Skeletal muscle satellite cell (primary cell): ENCODE results near the gene MYL9.

Experiments used
- H3K27me3 ChIP-seq: 2 replicates; pipeline ENCODE4 v1.7.0; 2013; ENCODE audit warnings: low read length; ENCODE audit not compliant: control insufficient read depth, insufficient read depth
- H3K36me3 ChIP-seq: 2 replicates; pipeline ENCODE4 v1.7.0; 2013; ENCODE audit warnings: mild to moderate bottlenecking, control low read depth, low read length; ENCODE audit not compliant: insufficient read depth
- H3K4me1 ChIP-seq: 2 replicates; pipeline ENCODE4 v1.7.0; 2013; ENCODE audit warnings: low read length; ENCODE audit not compliant: control insufficient read depth, insufficient read depth
- H3K4me2 ChIP-seq: 2 replicates; pipeline ENCODE4 v1.7.0; 2013; ENCODE audit warnings: mild to moderate bottlenecking, low read length
- H3K4me3 ChIP-seq: 2 replicates; pipeline ENCODE4 v1.7.0; 2013; ENCODE audit warnings: low read length
- H3K9ac ChIP-seq: 2 replicates; pipeline ENCODE4 v1.7.0; 2013; ENCODE audit warnings: mild to moderate bottlenecking, low read depth, low read length, moderate library complexity
- H3K9me3 ChIP-seq: replicated peaks from 2 replicates; pipeline ENCODE4 v1.7.0; 2013; ENCODE audit warnings: mild to moderate bottlenecking, control low read depth, low read length

Gene MYL9

GRCh38 chr20:36544134-36545018, 3.1 kb downstream of the MYL9 start:
- H3K36me3 ChIP-seq = peaks cover 38% of the 10 kb centered on the region
- no peaks in the 10 kb centered on the region for H3K9me3 ChIP-seq
- peak overlapping the region; percentile 94 for H3K4me3 ChIP-seq
- H3K4me2 ChIP-seq = peak overlapping the region; percentile 97
- peak overlapping the region; percentile 99 for H3K9ac ChIP-seq
- peaks cover 37% of the 10 kb centered on the region for H3K4me1 ChIP-seq
- H3K27me3 ChIP-seq = no peaks in the 10 kb centered on the region

- peaks cover 41% of the 10 kb centered on the region for H3K36me3 ChIP-seq
These were observed 4.9 kb downstream of the MYL9 start for GRCh38 chr20:36546111-36546736.

GRCh38 chr20:36547186-36548005, 6.1 kb downstream of the MYL9 start:
- H3K36me3 ChIP-seq = peaks cover 41% of the 10 kb centered on the region

More at GRCh38 chr20:36546111-36546736, 4.9 kb downstream of the MYL9 start:
- Histone ChIP-seq H3K4me3 (no peak overlapping the region), H3K27me3 (no peaks in the 10 kb centered on the region), H3K4me1 (peaks cover 30% of the 10 kb centered on the region), H3K9ac (no peak overlapping the region), H3K4me2 (no peak overlapping the region), H3K9me3 (no peaks in the 10 kb centered on the region)

GRCh38 chr20:36548006-36548315, 6.6 kb downstream of the MYL9 start:
- Histone ChIP-seq H3K9ac (no peak overlapping the region), H3K4me1 (peaks cover 21% of the 10 kb centered on the region), H3K27me3 (no peaks in the 10 kb centered on the region), H3K4me2 (no peak overlapping the region), H3K9me3 (no peaks in the 10 kb centered on the region), H3K4me3 (no peak overlapping the region), H3K36me3 (peaks cover 41% of the 10 kb centered on the region)

More at GRCh38 chr20:36547186-36548005, 6.1 kb downstream of the MYL9 start:
- H3K9ac ChIP-seq = no peak overlapping the region
- H3K4me2 ChIP-seq = no peak overlapping the region
- no peak overlapping the region for H3K4me3 ChIP-seq
- H3K4me1 ChIP-seq = peaks cover 26% of the 10 kb centered on the region
- H3K9me3 ChIP-seq = no peaks in the 10 kb centered on the region
- H3K27me3 ChIP-seq = no peaks in the 10 kb centered on the region

- H3K9ac ChIP-seq = no peak overlapping the region
- H3K4me3 ChIP-seq = no peak overlapping the region
- H3K27me3 ChIP-seq = no peaks in the 10 kb centered on the region
- H3K9me3 ChIP-seq = no peaks in the 10 kb centered on the region
- no peak overlapping the region for H3K4me2 ChIP-seq
- peaks cover 41% of the 10 kb centered on the region for H3K36me3 ChIP-seq
- peaks cover 11% of the 10 kb centered on the region for H3K4me1 ChIP-seq
These were observed 7.6 kb downstream of the MYL9 start for GRCh38 chr20:36548704-36549627.

GRCh38 chr20:36549628-36549941, 8.3 kb downstream of the MYL9 start:
- Histone ChIP-seq H3K4me3 (no peak overlapping the region), H3K4me1 (peaks cover 4% of the 10 kb centered on the region), H3K9ac (no peak overlapping the region), H3K27me3 (no peaks in the 10 kb centered on the region), H3K9me3 (no peaks in the 10 kb centered on the region), H3K4me2 (no peak overlapping the region), H3K36me3 (peaks cover 41% of the 10 kb centered on the region)

GRCh38 chr20:36549942-36550789, 8.8 kb downstream of the MYL9 start:
- Histone ChIP-seq H3K36me3 (peaks cover 37% of the 10 kb centered on the region), H3K27me3 (no peaks in the 10 kb centered on the region), H3K9me3 (no peaks in the 10 kb centered on the region), H3K4me2 (no peak overlapping the region), H3K9ac (no peak overlapping the region), H3K4me1 (no peaks in the 10 kb centered on the region), H3K4me3 (no peak overlapping the region)

GRCh38 chr20:36550790-36551299, 9.5 kb downstream of the MYL9 start:
- Histone ChIP-seq H3K4me2 (no peak overlapping the region), H3K4me3 (no peak overlapping the region), H3K27me3 (no peaks in the 10 kb centered on the region), H3K9ac (no peak overlapping the region), H3K9me3 (no peaks in the 10 kb centered on the region), H3K36me3 (peaks cover 36% of the 10 kb centered on the region), H3K4me1 (no peaks in the 10 kb centered on the region)

GRCh38 chr20:36555248-36555647, 13.9 kb downstream of the MYL9 start:
- H3K4me3 ChIP-seq = no peak overlapping the region
- H3K4me2 ChIP-seq = no peak overlapping the region
- no peaks in the 10 kb centered on the region for H3K27me3 ChIP-seq
- H3K9me3 ChIP-seq = no peaks in the 10 kb centered on the region
- H3K4me1 ChIP-seq = no peaks in the 10 kb centered on the region
- H3K36me3 ChIP-seq = no peaks in the 10 kb centered on the region
- H3K9ac ChIP-seq = no peak overlapping the region

GRCh38 chr20:36562724-36563123, 21.4 kb downstream of the MYL9 start:
- Histone ChIP-seq H3K4me1 (no peaks in the 10 kb centered on the region), H3K36me3 (no peaks in the 10 kb centered on the region), H3K9ac (no peak overlapping the region), H3K4me3 (no peak overlapping the region), H3K27me3 (no peaks in the 10 kb centered on the region), H3K4me2 (no peak overlapping the region), H3K9me3 (peaks cover 3% of the 10 kb centered on the region)
